ENCODE data around the gene ARID5A. TPM values are rescaled to one million over a fixed set of nuclear protein-coding genes. Genes with fewer than 3 reads are reported as not detected.

Gene ARID5A
- total and polyA plus RNA-seq, 2 experiments from 2014 or later = 5.5 to 7.7 TPM

DNA sequence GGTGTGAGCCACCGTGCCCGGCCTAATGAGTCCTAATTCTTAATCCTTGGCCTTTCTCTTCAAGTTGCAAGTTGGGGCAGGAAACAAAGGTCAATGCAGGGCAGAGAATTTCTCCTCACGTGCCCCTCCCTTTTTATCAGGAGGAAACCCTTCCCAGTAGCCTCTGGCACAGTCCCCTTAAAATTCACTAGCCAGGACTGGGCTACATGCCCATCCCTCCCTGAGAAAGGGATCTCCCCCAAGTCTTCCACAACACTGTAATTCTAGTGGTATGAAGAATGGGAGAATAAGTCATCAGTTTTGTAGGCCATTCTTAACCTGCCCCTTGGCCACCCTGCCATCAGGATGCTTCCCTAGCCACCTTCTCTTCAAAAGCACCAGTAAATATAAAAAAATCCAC lies 42.2 kb downstream of the ARID5A start (continued):
- TF ChIP-seq ZNF462 (CRISPR knock-in tag; IDR thresholded peaks at IDR 0.05) = no peak
- TF ChIP-seq, protein P1, sequence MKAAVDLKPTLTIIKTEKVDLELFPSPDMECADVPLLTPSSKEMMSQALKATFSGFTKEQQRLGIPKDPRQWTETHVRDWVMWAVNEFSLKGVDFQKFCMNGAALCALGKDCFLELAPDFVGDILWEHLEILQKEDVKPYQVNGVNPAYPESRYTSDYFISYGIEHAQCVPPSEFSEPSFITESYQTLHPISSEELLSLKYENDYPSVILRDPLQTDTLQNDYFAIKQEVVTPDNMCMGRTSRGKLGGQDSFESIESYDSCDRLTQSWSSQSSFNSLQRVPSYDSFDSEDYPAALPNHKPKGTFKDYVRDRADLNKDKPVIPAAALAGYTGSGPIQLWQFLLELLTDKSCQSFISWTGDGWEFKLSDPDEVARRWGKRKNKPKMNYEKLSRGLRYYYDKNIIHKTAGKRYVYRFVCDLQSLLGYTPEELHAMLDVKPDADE (IDR thresholded peaks at IDR 0.05) = no peak
- no peak for TF ChIP-seq REST (IDR thresholded peaks at IDR 0.05; ENCODE audit: unreplicated experiment)
- no peak for TF ChIP-seq ZNF331 (CRISPR knock-in tag; IDR thresholded peaks at IDR 0.05; ENCODE audit: low read depth)
- TF ChIP-seq, protein P2, sequence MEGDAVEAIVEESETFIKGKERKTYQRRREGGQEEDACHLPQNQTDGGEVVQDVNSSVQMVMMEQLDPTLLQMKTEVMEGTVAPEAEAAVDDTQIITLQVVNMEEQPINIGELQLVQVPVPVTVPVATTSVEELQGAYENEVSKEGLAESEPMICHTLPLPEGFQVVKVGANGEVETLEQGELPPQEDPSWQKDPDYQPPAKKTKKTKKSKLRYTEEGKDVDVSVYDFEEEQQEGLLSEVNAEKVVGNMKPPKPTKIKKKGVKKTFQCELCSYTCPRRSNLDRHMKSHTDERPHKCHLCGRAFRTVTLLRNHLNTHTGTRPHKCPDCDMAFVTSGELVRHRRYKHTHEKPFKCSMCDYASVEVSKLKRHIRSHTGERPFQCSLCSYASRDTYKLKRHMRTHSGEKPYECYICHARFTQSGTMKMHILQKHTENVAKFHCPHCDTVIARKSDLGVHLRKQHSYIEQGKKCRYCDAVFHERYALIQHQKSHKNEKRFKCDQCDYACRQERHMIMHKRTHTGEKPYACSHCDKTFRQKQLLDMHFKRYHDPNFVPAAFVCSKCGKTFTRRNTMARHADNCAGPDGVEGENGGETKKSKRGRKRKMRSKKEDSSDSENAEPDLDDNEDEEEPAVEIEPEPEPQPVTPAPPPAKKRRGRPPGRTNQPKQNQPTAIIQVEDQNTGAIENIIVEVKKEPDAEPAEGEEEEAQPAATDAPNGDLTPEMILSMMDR (conservative IDR thresholded peaks at IDR 0.05; ENCODE audit: low read depth in 2 of 2) = no peak
- no peak for TF ChIP-seq POLR2AphosphoS5 (IDR thresholded peaks at IDR 0.05; ENCODE audit: low read depth)
- TF ChIP-seq CREB1 (CRISPR knock-in tag; IDR thresholded peaks at IDR 0.05; ENCODE audit: low read depth) = no peak
- no peak for TF ChIP-seq STAT1 (IDR thresholded peaks at IDR 0.05; ENCODE audit: unreplicated experiment)
- TF ChIP-seq EZH2 (IDR thresholded peaks at IDR 0.05; ENCODE audit: low read depth, unreplicated experiment) = no peak
